Activated CD4-positive, alpha-beta T cell treated with anti-CD3 and anti-CD28 coated beads for 36 hours (primary cell): ENCODE data around the gene PLEKHA1. TPM values are rescaled to one million over a fixed set of nuclear protein-coding genes. Genes with fewer than 3 reads are reported as not detected.

Experiments
- ATAC-seq: fragments of 200-7000 bp; cut with Tn5 transposase; one replicate; pipeline ENCODE4 v1.10.0; 2021; ENCODE audit warnings: mild to moderate bottlenecking, moderate library complexity
- CTCF ChIA-PET: fragments of 350-600 bp; sonication (Branson Sonifier 250); formaldehyde crosslinking; loops from one replicate; lab custom pipeline; 2021; ENCODE audit warnings: antibody characterized with exemption; lab: Charles Lee
- POLR2A ChIA-PET: fragments of 350-600 bp; sonication (Branson Sonifier 250); formaldehyde crosslinking; loops from one replicate; lab custom pipeline; 2021; ENCODE audit warnings: antibody characterized with exemption, inconsistent platforms; lab: Charles Lee
- DNase-seq: peaks from one replicate; pipeline ENCODE4 v3.0.0-alpha.2; 2020
- H3K27ac Mint-ChIP-seq: one replicate; pipeline ENCODE4 v1.8.0; 2021; ENCODE audit warnings: mixed read lengths
- H3K27me3 Mint-ChIP-seq: one replicate; pipeline ENCODE4 v1.8.0; 2021; ENCODE audit warnings: mixed read lengths
- H3K36me3 Mint-ChIP-seq: one replicate; pipeline ENCODE4 v1.8.0; 2021; ENCODE audit warnings: low read depth, mixed read lengths
- H3K4me1 Mint-ChIP-seq: one replicate; pipeline ENCODE4 v1.8.0; 2021; ENCODE audit warnings: mixed read lengths
- H3K4me3 Mint-ChIP-seq: one replicate; pipeline ENCODE4 v1.8.0; 2021; ENCODE audit warnings: mild to moderate bottlenecking, moderate library complexity, mixed read lengths
- H3K9me3 Mint-ChIP-seq: one replicate; pipeline ENCODE4 v1.8.0; 2021; ENCODE audit warnings: low read depth, mixed read lengths
- intact Hi-C, 2 experiments: fragments of 100-400 bp; cut with DNase I in 1 of 2; cut with micrococcal nuclease in 1 of 2; formaldehyde crosslinking; loops; one replicate each; pipeline versions ENCODE4 v1.14.2 to v1.15.1; 2022 to 2024; cut with DNase I, micrococcal nuclease
- total RNA-seq, 2 experiments: library from RNA; stranded (reverse); gene quantifications; one replicate each; pipeline ENCODE4 v1.2.3, GENCODE V29; 2021

The PLEKHA1 gene
- total RNA-seq, 2 experiments from 2014 or later: 7.7 to 11.7 TPM

- no peak for ATAC-seq
- H3K36me3 Mint-ChIP-seq: peaks cover 17% of the 10 kb centered on the region
- DNase-seq: no peak
- POLR2A ChIA-PET: no interaction called here
- H3K27ac Mint-ChIP-seq: no peak overlapping the region
- peaks cover 55% of the 10 kb centered on the region for H3K4me1 Mint-ChIP-seq
- intact Hi-C loops: loop anchor here (5.0 to 10.0 kb wide), 3 partner anchors 38 to 905 kb away; partner anchors contain the start of gene NSMCE4A (in 1 of the 2)
- peaks cover 3% of the 10 kb centered on the region for H3K9me3 Mint-ChIP-seq
- H3K27me3 Mint-ChIP-seq: no peaks in the 10 kb centered on the region
- H3K4me3 Mint-ChIP-seq: no peak overlapping the region
- CTCF ChIA-PET: no interaction called here
Measured at GRCh38 chr10:122379537-122379936, 5.0 kb downstream of the PLEKHA1 start.

GRCh38 chr10:122380703-122381102 lies 6.2 kb downstream of the PLEKHA1 start:
- intact Hi-C loops: no loop called here
- ATAC-seq (no peak), DNase-seq (no peak)
- H3K4me3 Mint-ChIP-seq: no peak overlapping the region
- peaks cover 55% of the 10 kb centered on the region for H3K4me1 Mint-ChIP-seq
- ChIA-PET POLR2A (no interaction called here), CTCF (no interaction called here)
- peaks cover 17% of the 10 kb centered on the region for H3K36me3 Mint-ChIP-seq
- H3K27ac Mint-ChIP-seq: no peak overlapping the region
- H3K27me3 Mint-ChIP-seq: no peaks in the 10 kb centered on the region
- H3K9me3 Mint-ChIP-seq: peaks cover 3% of the 10 kb centered on the region

DNA sequence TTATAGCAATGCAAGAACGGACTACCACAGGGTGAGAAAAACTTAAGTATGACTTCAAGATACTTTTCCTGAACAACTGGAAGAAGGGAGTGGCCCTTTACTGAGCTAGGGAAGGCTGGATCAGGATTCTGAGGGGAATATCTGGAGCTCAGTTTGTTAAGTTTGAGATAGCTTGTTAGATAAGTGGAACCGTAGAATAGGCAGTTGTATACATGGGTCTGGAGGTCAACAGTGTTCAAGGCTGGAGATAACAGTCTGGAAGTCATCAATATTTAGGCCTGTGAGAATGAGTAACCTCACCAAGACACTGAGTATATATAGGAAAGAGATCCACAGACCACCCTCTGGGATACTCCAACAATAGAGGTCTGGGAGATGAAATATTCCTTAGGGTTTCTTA lies 7.2 kb downstream of the PLEKHA1 start:
- Mint-ChIP-seq H3K4me3 (no peak overlapping the region), H3K9me3 (peaks cover 3% of the 10 kb centered on the region), H3K36me3 (peaks cover 17% of the 10 kb centered on the region), H3K4me1 (peaks cover 58% of the 10 kb centered on the region), H3K27ac (no peak overlapping the region), H3K27me3 (no peaks in the 10 kb centered on the region)
- DNase-seq: no peak
- ChIA-PET POLR2A (interaction anchor here (0.6 kb wide), 1 partner anchor 496 kb away, joined by 3 read pairs; no protein-coding TSS in a partner anchor), CTCF (interaction anchor here (0.6 to 1.2 kb wide), 3 partner anchors 8 to 54 kb away, joined by 3 read pairs; no protein-coding TSS in a partner anchor)
- intact Hi-C loops: loop anchor here in 1 of 2 experiments (1.0 kb wide), 1 partner anchor 14 kb away; no protein-coding TSS in a partner anchor
- no peak for ATAC-seq

- H3K36me3 Mint-ChIP-seq: peaks cover 21% of the 10 kb centered on the region
- intact Hi-C loops: no loop called here
- CTCF ChIA-PET: interaction anchor here (1.1 to 2.6 kb wide), 4 partner anchors 8 to 64 kb away, joined by 3 to 12 read pairs (median 8); partner anchors contain the start of gene PLEKHA1
- no peaks in the 10 kb centered on the region for H3K9me3 Mint-ChIP-seq
- H3K4me3 Mint-ChIP-seq: no peak overlapping the region
- H3K4me1 Mint-ChIP-seq: peaks cover 55% of the 10 kb centered on the region
- no peak for ATAC-seq
- H3K27me3 Mint-ChIP-seq: no peaks in the 10 kb centered on the region
- POLR2A ChIA-PET: no interaction called here
- H3K27ac Mint-ChIP-seq: no peak overlapping the region
- DNase-seq: no peak
Measured at GRCh38 chr10:122386514-122386913, 12.0 kb downstream of the PLEKHA1 start.

- Mint-ChIP-seq H3K36me3 (peaks cover 21% of the 10 kb centered on the region), H3K27me3 (no peaks in the 10 kb centered on the region), H3K4me1 (peaks cover 51% of the 10 kb centered on the region), H3K27ac (no peak overlapping the region), H3K9me3 (no peaks in the 10 kb centered on the region), H3K4me3 (no peak overlapping the region)
- CTCF ChIA-PET: interaction anchor here (0.9 to 2.6 kb wide), 5 partner anchors 9 to 63 kb away, joined by 3 to 12 read pairs (median 8); partner anchors contain the start of gene PLEKHA1
- intact Hi-C loops: no loop called here
- ATAC-seq (no peak), DNase-seq (no peak)
- POLR2A ChIA-PET: no interaction called here
Measured at GRCh38 chr10:122387572-122387971, 13.1 kb downstream of the PLEKHA1 start.

- Mint-ChIP-seq H3K27me3 (no peaks in the 10 kb centered on the region), H3K9me3 (no peaks in the 10 kb centered on the region), H3K36me3 (peaks cover 19% of the 10 kb centered on the region), H3K4me3 (no peak overlapping the region), H3K27ac (peak overlapping the region; percentile 86), H3K4me1 (peaks cover 48% of the 10 kb centered on the region)
- ChIA-PET POLR2A (interaction anchor here (1.8 kb wide), 1 partner anchor 14 kb away, joined by 8 read pairs; the partner anchor contains the start of gene PLEKHA1), CTCF (interaction anchor here (1.1 to 2.6 kb wide), 5 partner anchors 10 to 50 kb away, joined by 4 to 12 read pairs (median 8); no protein-coding TSS in a partner anchor)
- intact Hi-C loops: loop anchor here (1.0 to 2.0 kb wide), 2 partner anchors 13 to 26 kb away; no protein-coding TSS in a partner anchor
- DNase-seq (peak; percentile 73), ATAC-seq (peak; percentile 87)
Measured at GRCh38 chr10:122388287-122388997, 13.9 kb downstream of the PLEKHA1 start.

- intact Hi-C loops: no loop called here
- DNase-seq: no peak
- Mint-ChIP-seq H3K4me1 (peaks cover 46% of the 10 kb centered on the region), H3K4me3 (no peak overlapping the region), H3K36me3 (peaks cover 25% of the 10 kb centered on the region), H3K27me3 (no peaks in the 10 kb centered on the region), H3K27ac (no peak overlapping the region), H3K9me3 (no peaks in the 10 kb centered on the region)
- POLR2A ChIA-PET: interaction anchor here (1.3 to 1.8 kb wide), 2 partner anchors 16 to 24 kb away, joined by 4 to 8 read pairs; partner anchors contain the start of gene PLEKHA1
- ATAC-seq: no peak
- CTCF ChIA-PET: interaction anchor here (0.6 to 2.2 kb wide), 5 partner anchors 9 to 175 kb away, joined by 3 to 9 read pairs (median 3); no protein-coding TSS in a partner anchor
Measured at GRCh38 chr10:122390271-122390670, 15.8 kb downstream of the PLEKHA1 start.

GRCh38 chr10:122390679-122391078 lies 16.2 kb downstream of the PLEKHA1 start:
- DNase-seq: no peak
- POLR2A ChIA-PET: interaction anchor here (1.3 to 1.8 kb wide), 2 partner anchors 16 to 23 kb away, joined by 4 to 8 read pairs; partner anchors contain the start of gene PLEKHA1
- Mint-ChIP-seq H3K9me3 (no peaks in the 10 kb centered on the region), H3K4me3 (no peak overlapping the region), H3K36me3 (peaks cover 27% of the 10 kb centered on the region), H3K27me3 (no peaks in the 10 kb centered on the region), H3K27ac (no peak overlapping the region), H3K4me1 (peaks cover 43% of the 10 kb centered on the region)
- intact Hi-C loops: no loop called here
- no peak for ATAC-seq
- CTCF ChIA-PET: interaction anchor here (1.2 to 2.2 kb wide), 4 partner anchors 9 to 175 kb away, joined by 3 to 9 read pairs (median 4); no protein-coding TSS in a partner anchor

DNA sequence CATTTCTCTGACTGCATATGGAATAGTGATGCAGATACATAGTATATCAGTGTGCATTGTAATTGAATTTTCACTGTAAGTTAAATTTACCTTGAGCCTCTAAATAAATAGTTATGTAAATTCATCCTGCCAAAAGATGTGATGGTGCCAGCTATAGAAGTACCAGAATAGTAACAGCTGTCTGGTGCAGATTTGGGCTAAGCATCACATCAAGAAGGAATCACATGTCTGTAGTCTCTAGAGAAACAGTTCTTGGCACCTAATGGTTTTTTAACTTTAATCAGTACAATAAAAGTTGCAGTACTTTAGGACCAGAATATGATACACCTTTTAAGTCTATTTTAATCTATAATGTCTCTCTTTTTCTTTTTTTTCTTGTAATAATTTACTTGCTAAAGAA lies 17.4 kb downstream of the PLEKHA1 start:
- DNase-seq (no peak), ATAC-seq (no peak)
- POLR2A ChIA-PET: no interaction called here
- H3K36me3 Mint-ChIP-seq: peaks cover 32% of the 10 kb centered on the region
- CTCF ChIA-PET: no interaction called here
- intact Hi-C loops: loop anchor here in 1 of 2 experiments (2.0 kb wide), 1 partner anchor 15 kb away; no protein-coding TSS in a partner anchor
- no peak overlapping the region for H3K4me3 Mint-ChIP-seq
- H3K27ac Mint-ChIP-seq: no peak overlapping the region
- H3K9me3 Mint-ChIP-seq: no peaks in the 10 kb centered on the region
- no peaks in the 10 kb centered on the region for H3K27me3 Mint-ChIP-seq
- H3K4me1 Mint-ChIP-seq: peaks cover 35% of the 10 kb centered on the region

DNA sequence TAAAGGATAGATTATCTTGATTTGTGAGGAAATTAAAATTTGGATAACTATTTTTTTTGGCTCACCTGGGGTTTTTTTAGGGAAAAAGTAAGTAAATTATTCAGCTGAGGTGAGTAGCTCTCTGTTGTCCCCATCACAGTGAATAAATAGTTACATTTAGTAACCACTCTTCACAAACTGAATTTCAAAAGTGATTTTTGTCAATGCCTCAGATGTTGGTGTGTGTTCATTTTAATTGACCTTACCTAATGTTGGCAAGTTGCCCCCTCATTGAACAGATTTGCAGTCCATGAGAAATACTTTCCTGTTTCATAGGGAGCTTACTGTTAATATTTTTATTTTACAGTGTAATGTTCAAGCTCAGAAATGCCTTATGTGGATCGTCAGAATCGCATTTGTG lies 18.3 kb downstream of the PLEKHA1 start:
- intact Hi-C loops: loop anchor here in 1 of 2 experiments (2.0 kb wide), 1 partner anchor 14 kb away; no protein-coding TSS in a partner anchor
- H3K27ac Mint-ChIP-seq: no peak overlapping the region
- ChIA-PET POLR2A (no interaction called here), CTCF (interaction anchor here (0.8 to 1.4 kb wide), 3 partner anchors 13 to 50 kb away, joined by 3 to 5 read pairs (median 3); no protein-coding TSS in a partner anchor)
- H3K4me1 Mint-ChIP-seq: peaks cover 34% of the 10 kb centered on the region
- H3K9me3 Mint-ChIP-seq: no peaks in the 10 kb centered on the region
- DNase-seq: no peak
- H3K27me3 Mint-ChIP-seq: no peaks in the 10 kb centered on the region
- ATAC-seq: no peak
- no peak overlapping the region for H3K4me3 Mint-ChIP-seq
- H3K36me3 Mint-ChIP-seq: peaks cover 30% of the 10 kb centered on the region

DNA sequence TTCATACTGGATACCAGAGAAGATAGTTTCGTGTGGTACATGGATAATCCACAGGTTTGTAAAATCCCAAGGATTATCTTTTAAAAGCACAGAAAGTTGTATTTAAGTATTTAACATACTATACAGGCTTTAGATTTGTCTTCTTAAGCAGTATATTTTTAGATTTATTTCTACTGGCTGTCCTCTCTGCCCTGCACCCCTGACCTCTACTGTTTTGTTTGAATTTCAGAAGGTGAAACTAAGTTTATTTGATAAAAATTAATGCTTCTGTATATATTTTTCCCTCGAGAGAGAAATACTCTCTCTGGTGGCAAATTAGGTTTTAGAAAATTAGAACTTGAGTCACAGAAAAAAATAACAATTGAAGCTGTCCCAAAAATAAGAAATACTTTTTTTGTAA lies 18.8 kb downstream of the PLEKHA1 start:
- H3K4me3 Mint-ChIP-seq: no peak overlapping the region
- no peaks in the 10 kb centered on the region for H3K27me3 Mint-ChIP-seq
- no peaks in the 10 kb centered on the region for H3K9me3 Mint-ChIP-seq
- ChIA-PET CTCF (interaction anchor here (0.8 to 1.4 kb wide), 3 partner anchors 13 to 50 kb away, joined by 3 to 5 read pairs (median 3); no protein-coding TSS in a partner anchor), POLR2A (no interaction called here)
- peaks cover 29% of the 10 kb centered on the region for H3K4me1 Mint-ChIP-seq
- DNase-seq (no peak), ATAC-seq (no peak)
- peaks cover 30% of the 10 kb centered on the region for H3K36me3 Mint-ChIP-seq
- intact Hi-C loops: loop anchor here in 1 of 2 experiments (2.0 kb wide), 1 partner anchor 14 kb away; no protein-coding TSS in a partner anchor
- H3K27ac Mint-ChIP-seq: no peak overlapping the region
